ENCODE results near the gene ABCG2. TPM values are rescaled to one million over a fixed set of nuclear protein-coding genes. Genes with fewer than 3 reads are reported as not detected.

The ABCG2 gene
- total RNA-seq: 1.7 and 1.8 TPM in 2 replicates

GRCh38 chr4:88158489-88159228 is at the start of gene ABCG2:
Gene ABCG2, minus strand, starts transcription at chr4:88158639. Its CDS starts 18,644 bp downstream, at chr4:88139995.

Other genes starting within 250 kb of the ABCG2 start
- not detected in 2 replicates for gene SPP1, start 182.9 kb downstream of the ABCG2 start, total RNA-seq
- 117 and 191 TPM in 2 replicates for gene PKD2, start 151.0 kb downstream of the ABCG2 start, total RNA-seq
- 18.7 and 19.4 TPM in 2 replicates for gene PPM1K, start 125.9 kb upstream of the ABCG2 start, total RNA-seq
- 6.3 and 7.5 TPM in 2 replicates for gene HERC6, start 220.2 kb upstream of the ABCG2 start, total RNA-seq

Measured in aortic smooth muscle cell (primary cell).